Stimulated activated CD4-positive, alpha-beta T cell treated with anti-CD3 and anti-CD28 coated beads, Interleukin-2, amount 100 ng/mL, for 4 hours (primary cell): ENCODE measurements around the gene COQ8A.
A peak's percentile ranks its signal among the peaks of the same experiment; 100 is the strongest.
"Not testable (repeated sequence)": the region's sequence is repeated elsewhere in the genome, so short reads cannot be mapped to it uniquely, and the experiment has no call there.

Experiments
- DNase-seq: peaks from one replicate; pipeline ENCODE4 v3.0.0-alpha.2; 2020; ENCODE audit warnings: low read depth

Gene COQ8A

DNA sequence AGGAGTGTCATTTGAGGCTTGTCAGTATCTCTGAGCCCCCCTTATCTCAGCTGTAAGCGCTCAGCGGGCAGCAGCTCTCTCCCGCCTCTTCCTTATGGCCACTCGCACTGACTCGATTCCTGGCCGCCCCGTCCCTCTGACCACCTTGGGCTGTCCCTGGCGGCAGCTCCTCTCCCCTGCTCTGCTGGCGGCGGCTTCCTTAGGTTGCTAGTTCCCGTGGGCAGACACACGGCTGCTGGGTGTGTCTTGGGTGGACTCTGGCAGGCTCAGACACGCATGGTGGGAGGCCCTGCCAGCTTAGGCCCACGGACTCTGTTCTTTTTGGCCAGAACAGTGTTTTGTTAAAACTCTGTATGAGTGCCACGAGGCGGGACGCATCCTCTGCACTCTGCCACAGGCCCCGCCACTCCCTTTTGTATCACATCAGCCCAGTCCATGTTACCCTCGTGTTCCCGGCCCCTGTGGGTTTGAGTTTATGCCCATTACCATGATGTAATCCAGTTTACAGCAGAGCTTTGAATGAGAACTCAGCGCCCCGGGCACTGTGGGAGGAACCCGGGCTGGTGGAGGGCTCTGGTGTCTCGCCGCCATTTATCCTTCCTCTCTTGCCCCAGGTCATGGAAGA is 45.9 kb downstream of the COQ8A start:
- DNase-seq = no peak

DNA sequence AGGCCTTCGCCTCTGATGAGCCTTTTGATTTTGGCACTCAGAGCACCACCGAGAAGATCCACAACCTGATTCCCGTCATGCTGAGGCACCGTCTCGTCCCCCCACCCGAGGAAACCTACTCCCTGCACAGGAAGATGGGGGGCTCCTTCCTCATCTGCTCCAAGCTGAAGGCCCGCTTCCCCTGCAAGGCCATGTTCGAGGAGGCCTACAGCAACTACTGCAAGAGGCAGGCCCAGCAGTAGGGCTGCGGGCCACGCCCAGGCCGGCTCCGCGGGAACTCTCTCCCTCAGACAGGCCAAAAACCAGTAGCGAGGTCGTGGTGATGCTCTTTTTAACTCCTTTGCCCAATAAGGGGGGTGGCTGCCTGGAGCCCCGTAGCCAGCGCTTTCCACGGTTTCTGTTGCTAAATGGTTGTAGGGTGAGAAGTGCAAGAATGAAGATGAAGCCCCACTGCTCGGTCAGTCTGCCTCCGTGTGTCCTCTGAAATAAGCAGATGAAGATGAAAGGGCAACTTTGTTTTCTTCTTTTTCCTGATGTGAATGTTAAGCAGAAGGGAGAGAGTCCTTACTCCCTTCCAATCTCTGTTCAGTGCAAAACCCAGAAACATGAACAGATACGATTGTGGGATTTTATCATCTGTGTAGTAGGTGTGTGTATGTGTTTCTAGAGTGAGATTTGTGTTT is 46.5 kb downstream of the COQ8A start:
- no peak for DNase-seq

DNA sequence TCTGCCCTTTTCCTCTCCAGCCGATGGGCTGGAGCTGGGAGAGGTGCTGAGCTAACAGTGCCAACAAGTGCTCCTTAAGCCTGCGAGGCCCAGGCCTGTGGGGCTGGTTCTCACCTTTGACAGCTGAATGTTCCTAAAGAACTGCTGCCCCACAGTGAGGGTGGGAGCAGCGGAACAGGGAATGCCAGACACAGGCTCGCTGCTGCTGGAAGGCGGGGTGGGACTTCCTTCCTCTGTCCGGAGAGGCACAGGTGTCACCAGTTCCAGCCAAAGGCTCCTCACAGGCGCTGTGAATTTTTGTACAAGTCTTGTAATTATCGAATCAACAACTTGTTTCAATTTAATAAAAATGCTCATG is 47.1 kb downstream of the COQ8A start:
- no peak for DNase-seq

DNA sequence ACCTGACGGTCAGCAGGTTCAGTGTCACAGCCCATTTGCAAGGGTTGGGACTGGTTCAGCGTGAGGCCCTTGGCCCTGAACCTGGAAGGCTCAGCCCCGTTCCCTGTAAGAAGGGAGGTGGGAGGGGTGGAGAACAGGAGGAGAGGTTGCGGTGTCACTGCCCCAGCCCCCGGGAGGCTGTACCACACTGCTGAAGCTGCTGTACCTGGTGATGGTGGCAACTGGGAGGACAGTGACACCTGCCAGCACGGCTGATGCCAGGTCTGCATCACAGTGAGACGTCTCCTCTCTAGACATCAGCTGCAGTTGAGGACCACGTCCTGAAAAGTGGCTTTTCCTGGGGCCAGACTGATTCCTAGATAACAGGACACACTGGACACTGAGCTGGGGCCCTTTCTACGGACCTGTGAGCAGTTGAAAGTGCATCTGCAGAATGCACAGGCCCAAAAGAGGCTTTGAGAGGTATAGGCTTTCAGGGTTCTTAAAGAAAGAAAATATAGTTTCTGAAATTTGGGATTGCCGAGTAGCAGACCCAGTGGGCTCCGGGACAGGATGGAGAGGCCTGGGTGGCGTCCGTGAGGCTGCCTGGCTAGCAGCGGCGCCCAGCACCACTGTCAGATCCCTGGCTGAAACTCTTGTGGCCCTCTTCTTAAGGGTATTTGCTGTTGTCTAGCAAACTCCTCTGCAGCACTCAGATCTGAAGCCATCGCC is 47.7 kb downstream of the COQ8A start:
- DNase-seq = no peak

DNA sequence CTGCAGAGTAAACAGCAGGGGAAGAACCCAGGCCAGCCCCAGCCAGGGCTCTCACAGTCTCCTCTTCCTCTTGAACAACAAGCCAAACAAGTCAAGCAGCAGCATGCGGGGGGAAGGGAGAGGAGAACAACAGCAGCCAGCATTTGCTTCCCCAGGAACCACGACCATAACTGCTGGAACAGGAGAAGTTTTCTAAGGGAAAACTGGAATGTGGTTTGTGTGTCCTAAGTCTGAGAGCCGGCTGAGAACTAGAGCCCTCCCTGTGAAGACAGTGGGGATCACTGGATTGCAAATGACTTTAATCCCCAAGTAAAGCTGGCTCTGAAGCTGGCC is 48.2 kb downstream of the COQ8A start:
- DNase-seq = no peak

DNA sequence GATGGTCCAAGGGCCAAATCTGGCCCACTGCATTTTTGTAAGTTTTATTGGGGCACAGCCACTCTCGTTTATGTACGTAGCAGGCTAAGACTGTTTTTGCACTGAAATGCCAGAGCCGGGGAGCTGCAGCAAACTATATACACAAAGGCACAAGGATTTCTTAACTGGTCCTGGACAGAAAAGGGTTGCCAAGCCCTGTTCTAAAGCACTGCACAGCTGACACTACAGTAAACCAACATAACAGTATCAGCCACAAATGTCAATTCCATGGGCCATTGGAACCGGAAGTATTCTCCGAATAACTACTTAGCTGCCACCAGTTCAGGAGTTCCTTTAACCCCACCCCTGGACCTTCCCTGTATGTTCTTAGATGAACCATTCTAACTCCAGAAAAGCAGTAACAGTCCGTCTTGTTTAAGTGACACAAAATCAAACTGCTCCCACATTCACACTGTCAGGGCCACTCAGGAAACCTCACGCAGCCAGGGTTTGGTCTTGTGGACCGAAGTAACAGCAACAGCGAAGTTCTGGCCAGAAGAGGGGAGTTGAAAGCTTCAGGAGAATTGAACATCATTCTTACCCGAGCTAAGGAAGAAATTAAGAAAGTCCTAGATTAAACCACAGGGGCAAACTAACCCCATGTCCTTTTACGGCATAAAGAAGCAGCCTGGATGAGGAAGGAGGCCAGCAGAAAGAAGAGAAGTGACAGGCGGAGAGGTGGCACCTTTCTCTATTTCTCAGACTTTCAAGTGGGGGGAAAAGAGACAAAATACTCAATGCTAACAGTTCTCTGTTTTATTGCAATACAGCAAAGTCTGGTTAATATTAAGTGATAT is 49.2 kb downstream of the COQ8A start:
- DNase-seq = no peak

DNA sequence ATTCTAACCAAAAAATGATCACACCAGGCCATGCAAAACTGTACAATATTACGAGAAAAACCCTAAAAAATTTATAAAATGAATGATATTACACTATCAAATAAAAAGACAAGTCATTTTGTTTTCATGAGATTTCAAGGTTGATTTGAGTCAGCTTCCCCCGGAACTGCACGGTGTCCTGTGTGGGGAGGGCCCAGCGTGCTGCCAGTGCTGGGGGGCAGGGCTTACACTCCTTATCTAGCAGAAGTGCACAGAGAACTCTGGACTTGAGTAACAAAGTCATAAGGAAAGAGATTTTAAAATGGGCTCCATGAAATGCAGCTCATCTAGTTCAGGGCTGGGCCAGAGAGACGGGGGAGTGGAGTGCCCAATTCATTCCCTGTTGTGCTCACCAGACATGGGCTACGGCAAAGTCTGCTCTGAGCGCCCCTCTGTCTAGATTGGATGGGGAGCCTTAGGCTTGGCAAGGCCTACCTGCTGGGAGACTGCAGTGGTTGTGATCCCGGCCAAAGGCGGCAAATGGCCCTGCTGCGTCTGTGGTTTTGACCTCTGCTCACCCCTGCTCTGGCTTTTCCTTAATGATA is 50.1 kb downstream of the COQ8A start:
- peak; percentile 7 for DNase-seq

DNA sequence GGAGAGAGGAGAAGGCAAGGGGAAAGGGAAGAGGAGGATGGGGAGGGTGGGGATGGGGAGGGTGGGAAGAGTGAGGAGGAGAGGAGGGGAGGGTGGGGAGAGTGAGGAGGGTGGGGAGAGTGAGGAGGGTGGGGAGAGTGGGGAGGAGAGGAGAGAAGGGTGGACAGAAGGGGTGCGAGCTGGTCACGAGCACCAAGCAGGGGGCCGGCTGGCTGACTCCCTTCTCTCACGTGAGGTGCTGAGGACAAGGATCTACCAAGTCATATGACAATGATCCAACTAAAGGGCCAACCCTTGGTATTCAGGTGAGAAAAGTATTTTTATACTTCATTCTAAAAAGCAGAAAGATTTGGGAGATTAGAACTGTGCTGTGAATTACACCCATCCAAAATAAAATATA is 51.8 kb downstream of the COQ8A start:
- DNase-seq = no peak

DNA sequence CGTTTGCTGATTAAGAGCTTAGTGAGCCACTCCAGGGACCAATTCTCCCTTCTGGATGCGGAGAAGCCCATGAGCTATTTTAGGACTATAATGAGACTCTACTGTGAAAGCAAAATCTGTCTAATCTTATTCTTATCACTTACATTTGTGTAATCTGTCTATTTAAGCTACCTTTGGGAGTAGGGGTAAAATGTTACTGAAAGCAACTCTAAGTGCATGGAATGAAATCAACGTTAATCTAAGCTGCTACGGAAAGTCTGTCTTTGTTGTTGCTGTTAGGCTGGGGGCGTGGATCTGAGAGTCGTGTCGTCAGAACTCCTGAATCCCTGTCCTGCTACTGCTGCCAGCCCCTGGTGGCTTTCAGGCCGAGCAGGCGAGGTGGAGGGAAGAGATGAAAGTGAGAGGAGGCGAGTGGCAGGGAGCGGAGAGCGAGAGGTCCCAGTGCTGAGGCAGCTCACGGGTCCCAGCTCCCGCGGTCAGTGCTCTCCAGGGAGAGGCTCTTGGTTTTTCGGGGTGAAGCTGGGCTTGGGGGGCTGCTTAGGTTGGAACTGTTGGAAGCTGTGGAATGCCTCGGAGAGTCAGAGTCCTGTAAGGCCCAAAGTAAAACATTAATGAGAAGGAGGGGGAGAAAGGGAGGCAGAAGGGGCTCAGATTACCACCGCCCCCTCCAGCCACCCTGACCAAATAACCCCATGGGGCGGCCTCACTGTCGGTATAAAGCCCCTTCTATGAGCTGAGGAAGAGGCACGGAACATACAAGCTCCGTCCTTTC is 53.9 kb downstream of the COQ8A start:
- DNase-seq = no peak

DNA sequence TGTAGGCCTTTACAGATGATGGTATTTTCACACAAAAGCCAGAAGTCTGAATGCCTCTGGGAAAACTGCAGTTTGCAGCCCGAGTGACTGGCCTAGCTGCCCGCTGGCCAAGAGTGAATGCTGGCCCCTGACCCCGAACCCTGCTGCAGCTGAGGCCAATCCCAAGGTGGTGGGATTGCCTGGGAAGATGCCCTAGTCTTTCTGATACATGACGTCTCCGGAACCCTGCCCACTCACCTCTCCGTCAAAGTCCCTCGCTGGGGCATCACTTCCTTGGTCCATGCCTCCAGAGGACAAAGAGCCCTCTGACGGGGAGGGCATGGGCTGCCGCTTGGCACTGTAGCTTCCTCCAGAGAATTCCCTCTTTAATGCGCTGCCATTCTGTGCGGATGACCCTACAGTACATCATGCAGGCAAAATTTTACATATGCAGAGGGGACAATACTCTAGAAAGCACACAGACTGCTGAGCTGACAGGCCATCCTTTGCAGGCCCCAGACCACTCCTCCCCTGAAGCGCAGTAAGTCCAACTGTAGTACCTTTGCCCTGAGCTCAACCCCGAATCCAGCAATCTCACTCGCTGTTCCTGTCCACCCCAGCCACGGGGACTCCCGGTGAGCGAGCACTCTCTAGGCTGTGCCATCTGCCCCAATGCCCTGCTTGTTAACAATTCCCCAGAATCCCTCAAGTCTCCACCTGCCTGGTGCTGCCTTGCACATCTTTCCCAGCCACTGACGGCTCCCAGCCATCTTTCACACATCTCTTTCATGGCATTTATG is 54.7 kb downstream of the COQ8A start:
- DNase-seq = no peak

DNA sequence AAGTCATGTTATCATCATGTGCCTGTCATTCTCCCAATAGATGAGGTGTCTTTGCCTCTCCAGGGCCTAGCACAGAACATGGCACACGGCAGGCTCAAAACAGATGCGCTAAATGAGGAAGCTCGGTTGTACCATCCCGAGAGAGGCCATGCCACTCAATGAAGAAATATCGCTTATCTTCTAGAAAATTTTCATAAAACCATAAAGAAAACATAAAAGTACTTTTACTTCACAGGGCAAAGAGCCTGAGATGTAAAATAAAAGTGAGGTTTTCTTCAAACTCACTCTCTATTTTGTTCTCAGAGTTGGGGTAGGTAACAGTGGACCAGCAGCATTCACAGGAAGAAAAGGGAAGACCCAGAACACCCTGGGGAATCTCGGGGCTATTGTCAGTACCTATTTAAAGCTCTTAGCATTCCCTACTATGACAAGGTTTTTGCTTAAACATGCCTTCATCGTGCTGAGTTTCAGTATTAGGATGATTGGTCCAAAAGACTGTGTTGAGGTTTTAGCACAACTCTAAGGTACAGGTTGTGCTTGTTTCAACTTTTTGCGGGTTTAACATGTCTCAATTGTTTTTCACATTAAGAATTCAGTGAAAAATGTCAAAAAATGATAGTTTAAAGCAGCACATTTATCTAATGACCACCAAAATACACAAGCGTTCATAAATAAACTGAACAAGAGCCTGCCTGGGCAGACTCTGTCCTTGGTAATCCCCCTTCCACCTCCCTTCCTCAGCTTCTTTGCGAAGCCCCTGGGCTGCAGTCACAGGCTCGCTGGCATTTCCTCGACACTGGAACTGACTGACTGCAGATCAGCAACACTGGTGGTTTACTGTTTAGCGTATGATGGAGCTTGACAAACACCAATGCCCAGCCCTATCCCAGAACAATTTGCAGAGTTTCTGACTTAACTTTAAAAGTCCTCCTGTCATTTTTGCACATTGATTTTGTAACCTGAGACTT is 55.6 kb downstream of the COQ8A start:
- no peak for DNase-seq

DNA sequence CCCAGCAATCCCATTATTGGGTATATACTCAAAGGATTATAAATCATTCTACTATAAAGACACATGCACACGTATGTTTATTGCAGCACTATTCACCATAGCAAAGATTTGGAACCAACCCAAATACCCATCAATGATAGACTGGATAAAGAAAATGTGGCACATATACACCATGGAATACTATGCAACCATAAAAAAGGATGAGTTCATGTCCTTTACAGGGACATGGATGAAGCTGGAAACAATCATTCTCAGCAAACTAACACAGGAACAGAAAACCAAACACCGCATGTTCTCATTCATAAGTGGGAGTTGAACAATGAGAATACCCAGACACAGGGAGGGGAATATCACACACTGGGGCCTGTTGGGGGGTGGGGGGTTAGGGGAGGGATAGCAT is 59.5 kb downstream of the COQ8A start:
- not testable (repeated sequence) for DNase-seq

DNA sequence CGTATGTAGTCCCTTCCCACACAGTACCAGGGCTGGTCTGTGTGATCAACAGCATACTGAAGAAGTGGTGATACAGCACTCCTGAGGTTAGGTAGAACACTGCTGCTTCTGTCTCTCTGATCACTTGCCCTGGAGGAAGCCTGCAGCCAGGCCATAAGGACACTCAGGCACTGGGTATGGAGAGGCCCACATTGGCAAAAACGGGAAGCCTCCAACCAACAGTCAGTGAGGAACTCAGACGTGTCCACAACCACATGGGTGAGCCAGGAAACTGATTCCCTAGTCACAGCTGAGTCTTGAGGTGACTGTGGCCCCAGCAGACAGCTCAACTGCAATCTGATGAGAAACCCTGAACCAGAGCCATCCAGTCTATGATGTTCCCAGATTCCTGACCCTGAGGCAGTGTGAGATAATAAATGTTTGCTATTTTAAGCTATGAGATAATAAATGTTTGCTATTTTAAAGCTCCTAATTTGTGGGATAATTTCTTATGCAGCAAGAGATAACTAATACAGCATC is 62.5 kb downstream of the COQ8A start:
- DNase-seq = no peak

DNA sequence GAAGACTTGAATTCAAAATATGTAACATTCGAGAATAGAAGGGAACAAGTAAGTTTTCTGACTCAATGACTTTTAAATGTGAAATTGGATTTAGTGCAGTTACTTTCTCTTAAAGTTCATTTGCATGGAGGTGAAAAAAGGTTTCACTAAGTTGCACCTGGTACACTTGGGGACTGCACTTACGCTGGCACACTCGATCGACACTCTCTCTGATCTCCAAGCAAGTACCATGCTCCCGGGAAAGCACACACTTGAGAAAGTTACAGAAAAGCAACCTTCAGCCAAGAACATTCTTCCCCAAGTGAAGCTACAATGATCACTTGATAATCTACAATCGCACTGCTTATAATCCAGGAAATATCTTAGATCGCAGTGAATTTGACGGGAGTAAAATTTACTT is 63.1 kb downstream of the COQ8A start:
- no peak for DNase-seq

DNA sequence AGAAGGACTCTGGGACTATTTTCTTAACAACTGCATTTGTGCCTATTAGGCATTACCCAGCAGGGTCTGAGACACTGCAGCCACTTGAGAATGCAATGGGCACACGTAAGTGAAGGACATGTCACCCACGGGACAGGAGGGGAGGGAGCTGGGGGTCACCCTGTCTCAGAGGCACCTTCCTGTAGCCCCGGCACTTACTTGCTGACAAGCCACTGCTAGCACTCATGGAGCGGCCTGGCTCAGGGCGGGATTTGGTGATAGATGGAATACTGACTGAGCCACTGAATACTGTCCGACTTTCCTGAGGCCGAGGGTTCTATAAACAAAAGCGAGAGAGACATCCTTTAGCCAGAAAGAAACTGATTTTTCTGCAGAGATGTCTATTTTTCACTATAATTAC is 64.7 kb downstream of the COQ8A start:
- no peak for DNase-seq

DNA sequence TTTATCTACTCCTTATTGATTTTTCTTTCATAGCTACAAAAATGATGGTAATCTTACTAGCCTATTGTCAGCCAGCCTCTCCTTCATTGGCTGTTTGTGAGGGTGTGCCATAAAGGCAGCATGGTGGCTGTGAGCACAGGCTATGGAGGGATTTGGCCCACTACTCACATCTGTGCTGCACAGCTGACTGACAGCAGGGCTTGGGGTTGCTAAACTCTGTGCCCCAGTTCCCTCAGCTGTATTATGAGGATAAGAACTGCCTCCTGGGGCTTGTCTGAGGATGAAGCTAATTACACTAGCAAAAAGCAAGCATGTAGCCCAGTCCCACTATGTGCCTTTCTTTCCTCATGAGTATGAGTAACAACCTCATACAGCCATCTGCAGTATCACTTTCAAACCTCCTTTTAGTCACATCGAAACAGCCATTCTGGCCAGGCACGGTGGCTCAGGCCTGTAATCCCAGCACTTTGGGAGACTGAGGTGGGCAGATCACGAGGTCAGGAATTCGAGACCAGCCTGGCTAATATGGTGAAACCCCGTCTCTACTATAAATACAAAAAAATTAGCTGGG is 66.2 kb downstream of the COQ8A start:
- no peak for DNase-seq

DNA sequence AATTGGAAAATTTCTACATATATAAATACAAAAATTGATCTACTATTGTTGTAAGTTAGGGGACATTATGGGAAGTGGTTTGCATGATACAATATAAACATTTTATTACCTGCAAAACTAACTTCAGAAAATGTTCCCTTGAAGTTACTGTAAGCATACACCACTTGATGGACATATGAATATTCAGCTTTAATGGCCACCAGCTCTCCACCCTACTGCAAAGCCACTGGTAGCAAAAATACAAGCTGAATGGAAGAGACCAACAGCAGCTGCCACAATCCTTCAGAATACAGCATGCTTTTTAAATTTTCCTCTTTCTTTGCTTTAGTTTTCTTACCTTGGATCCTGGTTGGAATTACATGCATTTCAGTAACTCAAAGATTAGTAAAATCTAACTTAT is 69.8 kb downstream of the COQ8A start:
- no peak for DNase-seq

DNA sequence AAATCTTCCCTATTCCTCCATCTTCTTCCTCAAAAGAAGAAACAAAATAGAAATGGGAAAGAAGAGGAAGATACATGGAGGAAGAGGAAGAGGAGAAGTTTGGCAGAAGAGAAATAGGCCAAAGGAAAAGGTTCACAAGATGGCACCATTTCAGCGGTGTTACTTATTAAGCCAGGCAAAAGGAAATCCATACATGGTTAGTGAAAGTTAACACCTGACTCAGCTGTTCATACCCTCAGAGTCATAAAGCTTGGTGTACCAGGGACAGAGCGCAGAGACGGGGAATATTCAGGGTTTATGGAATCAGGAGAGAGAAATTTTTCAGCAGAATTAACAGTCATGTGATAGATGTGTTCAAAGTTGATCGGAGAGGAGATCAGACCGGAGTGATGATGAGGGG is 70.6 kb downstream of the COQ8A start:
- no peak for DNase-seq

DNA sequence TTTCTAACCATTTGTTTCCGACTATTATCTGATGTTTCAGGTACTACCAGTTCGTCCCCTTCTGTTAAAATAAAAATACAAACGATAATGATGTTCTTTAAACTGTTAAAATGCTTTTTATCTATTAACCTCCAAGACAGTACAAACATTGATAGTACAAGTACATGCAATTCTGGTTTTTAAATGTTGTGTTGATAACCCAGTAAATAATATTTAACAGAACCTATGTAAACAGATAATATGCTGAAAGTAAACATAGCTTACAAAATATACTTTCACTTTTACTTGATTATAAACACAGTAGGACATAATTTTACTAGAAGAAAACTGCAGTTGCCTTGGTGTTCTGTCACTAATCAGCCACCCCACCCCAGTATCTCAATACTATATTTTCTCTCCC is 76.9 kb downstream of the COQ8A start:
- no peak for DNase-seq
